C4-2B (cell line): Measurements from ENCODE around the gene NSMCE1.

Source experiments
- ZFX ChIP-seq: fragments of 450-650 bp; IDR thresholded peaks from 2 replicates; pipeline ENCODE4 v1.6.1; 2017
- TF ChIP-seq, protein P1 (sequence below): fragments of 450-650 bp; conservative IDR thresholded peaks from 2 replicates; pipeline ENCODE4 v1.5.1; 2017; ENCODE audit warnings: mild to moderate bottlenecking

DNA sequence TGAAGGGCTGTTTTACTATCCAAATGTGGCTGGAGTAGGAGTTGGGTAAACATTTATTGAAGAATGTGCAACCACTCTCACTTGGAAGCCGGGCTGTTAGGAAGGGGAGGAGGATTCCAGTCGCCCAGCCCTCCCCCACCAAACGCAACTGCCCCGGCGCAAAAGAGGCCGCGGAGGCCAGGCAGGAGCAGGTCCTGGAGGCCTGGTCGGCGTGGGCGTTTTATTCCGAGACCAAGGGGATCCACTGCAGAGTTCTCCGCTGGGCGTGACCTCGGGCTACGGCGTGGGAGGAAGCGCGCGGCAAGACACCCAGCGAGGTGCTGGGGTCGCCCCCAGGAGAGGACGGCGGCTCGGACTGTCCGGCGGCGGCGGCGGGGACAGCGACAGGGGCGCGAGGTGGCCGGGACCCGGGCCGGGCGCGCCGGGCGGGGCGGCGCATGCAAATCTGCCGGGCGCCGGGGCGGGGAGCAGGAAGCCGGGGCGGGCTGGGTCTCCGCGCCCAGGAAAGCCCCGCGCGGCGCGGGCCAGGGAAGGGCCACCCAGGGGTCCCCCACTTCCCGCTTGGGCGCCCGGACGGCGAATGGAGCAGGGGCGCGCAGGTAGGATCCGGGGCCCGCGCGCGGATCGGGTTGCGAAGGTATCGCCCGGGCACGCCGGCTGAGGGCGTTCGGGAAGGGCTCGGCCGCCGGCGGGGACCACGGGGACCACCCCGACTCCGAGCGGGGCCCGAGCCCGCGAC lies 45.0 kb upstream of the NSMCE1 start, which contains the start of gene IL4R:
- TF ChIP-seq, protein P1, sequence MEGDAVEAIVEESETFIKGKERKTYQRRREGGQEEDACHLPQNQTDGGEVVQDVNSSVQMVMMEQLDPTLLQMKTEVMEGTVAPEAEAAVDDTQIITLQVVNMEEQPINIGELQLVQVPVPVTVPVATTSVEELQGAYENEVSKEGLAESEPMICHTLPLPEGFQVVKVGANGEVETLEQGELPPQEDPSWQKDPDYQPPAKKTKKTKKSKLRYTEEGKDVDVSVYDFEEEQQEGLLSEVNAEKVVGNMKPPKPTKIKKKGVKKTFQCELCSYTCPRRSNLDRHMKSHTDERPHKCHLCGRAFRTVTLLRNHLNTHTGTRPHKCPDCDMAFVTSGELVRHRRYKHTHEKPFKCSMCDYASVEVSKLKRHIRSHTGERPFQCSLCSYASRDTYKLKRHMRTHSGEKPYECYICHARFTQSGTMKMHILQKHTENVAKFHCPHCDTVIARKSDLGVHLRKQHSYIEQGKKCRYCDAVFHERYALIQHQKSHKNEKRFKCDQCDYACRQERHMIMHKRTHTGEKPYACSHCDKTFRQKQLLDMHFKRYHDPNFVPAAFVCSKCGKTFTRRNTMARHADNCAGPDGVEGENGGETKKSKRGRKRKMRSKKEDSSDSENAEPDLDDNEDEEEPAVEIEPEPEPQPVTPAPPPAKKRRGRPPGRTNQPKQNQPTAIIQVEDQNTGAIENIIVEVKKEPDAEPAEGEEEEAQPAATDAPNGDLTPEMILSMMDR: no peak
- peak; percentile 17; the same call in 1 of the 2 replicates for TF ChIP-seq ZFX
